GM12875 (cell line): ENCODE results near the gene HOXA1.

ENCODE experiments used
- H3K4me3 ChIP-seq: one replicate; pipeline ENCODE4 v1.5.1; 2011; ENCODE audit warnings: low read depth, low read length, control low read depth
- TF ChIP-seq, protein P1 (sequence below): IDR thresholded peaks from 2 replicates; pipeline ENCODE4 v1.5.1; 2011; ENCODE audit warnings: low read depth, mild to moderate bottlenecking, control low read depth, inconsistent platforms, low read length, moderate library complexity, borderline replicate concordance; ENCODE audit not compliant: insufficient read depth

HOXA1 gene

DNA sequence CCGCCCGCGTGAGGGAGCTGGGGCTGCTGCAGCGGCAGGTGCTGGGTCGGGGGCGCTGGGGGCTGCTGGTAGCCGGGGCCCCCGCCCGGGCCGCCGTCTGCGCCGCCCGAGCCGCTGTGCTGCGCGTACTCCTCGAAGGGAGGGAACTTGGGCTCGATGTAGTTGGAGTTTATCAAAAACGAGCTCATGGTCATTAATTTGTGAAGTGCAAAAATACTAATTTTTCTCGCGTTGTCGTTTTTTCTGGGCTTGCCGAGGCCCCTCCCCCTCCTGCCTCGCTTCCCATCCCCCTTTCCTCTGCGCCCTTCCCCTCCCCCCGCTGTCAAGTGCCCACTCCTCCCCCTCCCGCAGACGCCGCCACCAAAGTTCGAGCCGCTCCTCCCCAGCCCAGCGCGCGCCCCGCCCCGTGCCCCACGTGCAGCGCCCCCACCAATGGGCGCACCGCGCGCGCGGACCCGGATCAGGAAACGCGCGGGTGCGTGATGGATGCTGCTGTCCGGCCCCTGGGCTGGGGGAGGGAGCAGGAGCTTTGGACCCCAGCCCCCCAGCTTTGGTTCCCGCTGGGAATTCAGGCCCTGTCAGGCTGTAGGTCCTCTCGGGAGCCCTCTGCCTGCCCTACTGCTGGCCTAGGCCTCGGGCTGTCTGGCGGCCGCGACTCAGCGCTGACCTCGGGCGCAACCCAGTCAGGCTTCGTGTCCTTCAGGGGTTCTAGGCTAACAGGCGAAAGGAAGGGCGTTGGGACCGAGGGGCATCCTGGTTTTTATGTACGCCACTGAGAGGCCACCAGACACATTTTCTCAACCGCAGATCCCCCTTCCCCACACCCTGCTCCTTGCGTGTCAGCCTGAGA lies 35.0 kb upstream of the HOXA1 start, which contains the start of gene HOXA4:
Gene HOXA4 (minus strand): TSS at position 218 of the 850 bp plus-strand sequence. CDS start 24 bp downstream, at position 194.
- no peak within 1 kb of the TSS for H3K4me3 ChIP-seq
- TF ChIP-seq, protein P1, sequence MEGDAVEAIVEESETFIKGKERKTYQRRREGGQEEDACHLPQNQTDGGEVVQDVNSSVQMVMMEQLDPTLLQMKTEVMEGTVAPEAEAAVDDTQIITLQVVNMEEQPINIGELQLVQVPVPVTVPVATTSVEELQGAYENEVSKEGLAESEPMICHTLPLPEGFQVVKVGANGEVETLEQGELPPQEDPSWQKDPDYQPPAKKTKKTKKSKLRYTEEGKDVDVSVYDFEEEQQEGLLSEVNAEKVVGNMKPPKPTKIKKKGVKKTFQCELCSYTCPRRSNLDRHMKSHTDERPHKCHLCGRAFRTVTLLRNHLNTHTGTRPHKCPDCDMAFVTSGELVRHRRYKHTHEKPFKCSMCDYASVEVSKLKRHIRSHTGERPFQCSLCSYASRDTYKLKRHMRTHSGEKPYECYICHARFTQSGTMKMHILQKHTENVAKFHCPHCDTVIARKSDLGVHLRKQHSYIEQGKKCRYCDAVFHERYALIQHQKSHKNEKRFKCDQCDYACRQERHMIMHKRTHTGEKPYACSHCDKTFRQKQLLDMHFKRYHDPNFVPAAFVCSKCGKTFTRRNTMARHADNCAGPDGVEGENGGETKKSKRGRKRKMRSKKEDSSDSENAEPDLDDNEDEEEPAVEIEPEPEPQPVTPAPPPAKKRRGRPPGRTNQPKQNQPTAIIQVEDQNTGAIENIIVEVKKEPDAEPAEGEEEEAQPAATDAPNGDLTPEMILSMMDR = no peak

DNA sequence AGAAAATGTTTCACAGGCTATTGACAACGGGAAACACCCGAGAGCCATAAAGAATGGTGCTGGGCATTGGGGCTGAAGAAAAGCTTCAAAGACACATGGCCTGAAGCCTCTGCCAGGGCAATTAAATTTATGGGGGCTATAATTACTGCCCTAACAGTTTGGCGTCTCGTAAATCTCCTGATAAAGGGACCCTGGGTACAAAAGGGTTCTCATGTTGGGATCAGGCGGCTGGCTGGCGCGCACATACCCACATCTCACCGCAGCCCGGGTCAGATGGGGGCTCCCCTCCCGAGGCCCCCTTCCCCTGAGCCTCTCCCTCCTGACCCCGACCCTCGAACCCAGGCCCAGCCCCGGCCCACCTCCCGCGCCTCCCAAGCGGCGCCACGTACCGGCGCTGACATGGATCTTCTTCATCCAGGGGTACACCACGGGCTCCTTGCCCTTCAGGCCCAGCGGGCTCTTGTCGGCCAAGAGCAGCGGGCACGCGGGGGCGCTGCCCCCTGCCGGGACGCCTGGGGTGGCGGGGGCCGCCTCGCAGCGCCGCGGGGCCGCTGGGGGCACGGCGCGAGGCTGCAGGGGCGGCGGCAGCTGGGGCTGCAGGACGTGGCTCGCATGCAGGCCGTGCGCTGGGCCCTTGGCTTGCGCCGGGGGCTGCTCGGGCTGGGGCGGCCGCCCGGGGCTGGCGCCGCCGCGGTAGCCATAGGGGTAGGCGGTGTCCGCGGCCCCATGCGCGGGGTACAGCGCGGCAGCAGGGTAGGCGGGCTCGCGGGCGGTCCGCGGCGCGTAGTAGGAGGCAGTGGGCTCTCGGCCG lies 34.1 kb upstream of the HOXA1 start:
- TF ChIP-seq, protein P1 = no peak
- H3K4me3 ChIP-seq = no peak overlapping the region

DNA sequence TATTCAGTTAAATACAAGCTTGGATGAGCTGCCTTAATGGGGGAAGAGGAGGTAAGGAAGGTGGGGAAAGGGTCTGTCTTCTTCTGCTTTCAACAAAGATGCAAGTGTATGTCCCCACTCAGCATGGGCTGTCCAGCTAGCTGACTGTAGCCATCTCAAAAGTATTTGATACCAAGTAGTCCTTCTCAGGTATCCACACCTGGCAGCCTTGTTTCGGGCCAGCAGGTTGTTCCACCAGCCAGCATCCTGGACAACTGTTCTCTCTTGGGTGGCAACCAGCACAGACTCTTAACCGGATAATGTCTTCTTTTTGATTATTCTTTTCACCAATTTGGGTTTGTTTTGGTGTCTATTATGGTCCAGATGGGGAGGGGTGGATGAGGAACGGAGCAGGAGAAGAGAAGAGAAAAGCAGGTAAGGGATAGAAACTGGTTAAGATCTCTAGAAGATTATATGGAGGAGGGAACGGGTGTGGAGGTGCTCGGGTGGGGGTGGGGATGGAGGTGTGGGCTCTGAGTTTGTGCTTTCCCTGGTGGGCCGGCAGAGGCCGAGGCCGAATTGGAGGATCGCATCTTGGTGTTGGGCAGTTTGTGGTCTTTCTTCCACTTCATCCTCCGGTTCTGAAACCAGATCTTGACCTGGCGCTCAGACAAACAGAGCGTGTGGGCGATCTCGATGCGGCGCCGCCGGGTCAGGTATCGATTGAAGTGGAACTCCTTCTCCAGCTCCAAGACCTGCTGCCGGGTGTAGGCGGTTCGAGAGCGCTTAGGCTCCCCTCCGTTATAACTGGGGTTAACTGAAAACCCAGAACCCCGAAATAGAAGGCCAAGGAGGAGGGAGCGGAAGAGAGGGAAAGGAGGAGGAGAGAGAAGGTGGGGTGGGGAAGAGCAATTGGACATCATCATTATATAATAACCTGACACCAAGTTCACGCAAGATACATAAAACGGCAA lies 33.3 kb upstream of the HOXA1 start:
- TF ChIP-seq, protein P1 = no peak
- H3K4me3 ChIP-seq = no peak overlapping the region

DNA sequence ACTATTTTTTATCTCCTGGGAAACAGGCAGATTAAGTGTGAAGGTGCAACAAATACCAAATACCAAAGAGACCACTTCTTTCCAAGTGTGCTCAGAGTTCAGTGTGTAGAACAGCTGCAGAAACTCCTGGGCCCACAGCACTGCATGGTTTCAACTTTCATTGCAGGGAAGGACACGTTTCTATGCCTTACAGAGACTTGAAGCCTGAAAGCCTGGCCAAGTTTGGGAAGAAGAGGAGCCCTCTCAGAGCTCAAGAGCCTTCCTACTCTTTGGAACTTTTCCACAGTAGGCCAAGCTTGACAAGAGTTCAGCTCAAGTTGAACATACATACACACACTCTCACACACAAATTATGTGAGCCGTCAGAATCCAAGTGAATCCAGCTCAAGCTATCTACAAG lies 32.2 kb upstream of the HOXA1 start:
- no peak overlapping the region for H3K4me3 ChIP-seq
- TF ChIP-seq, protein P1 = no peak

DNA sequence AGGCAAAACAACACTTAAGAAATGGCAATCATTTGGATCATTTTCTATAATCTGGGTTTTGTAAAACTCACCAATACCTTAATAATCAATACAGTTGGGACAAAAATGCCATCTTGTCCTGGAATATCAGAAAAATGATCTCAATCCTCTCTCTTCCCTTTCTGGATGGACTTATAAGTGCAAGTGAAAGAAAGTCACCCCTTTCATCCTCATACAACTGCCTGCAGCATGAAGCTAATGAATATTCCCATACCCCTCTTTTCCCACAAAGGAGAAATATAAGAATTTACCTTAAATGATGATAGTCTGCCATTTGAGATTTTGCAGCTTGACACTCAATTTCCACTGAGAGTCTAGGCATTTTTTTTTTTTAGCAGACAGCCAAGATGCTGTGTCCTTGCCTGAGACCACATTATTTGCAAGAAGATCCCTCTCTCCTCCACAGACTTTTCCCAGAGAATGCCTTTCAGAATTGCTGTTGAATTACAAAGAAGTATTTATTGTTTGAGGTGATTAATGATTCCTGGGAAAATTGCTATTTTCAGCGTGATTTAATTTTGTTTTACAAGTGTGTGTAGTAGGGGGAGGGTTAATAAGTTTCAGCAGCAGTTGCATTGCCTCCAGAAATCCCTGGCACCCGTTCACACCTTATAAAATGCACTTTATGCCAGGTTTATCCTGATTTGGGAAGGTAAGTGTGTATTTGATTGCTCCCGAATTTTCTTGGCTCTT lies 31.0 kb upstream of the HOXA1 start:
- H3K4me3 ChIP-seq = no peak overlapping the region
- TF ChIP-seq, protein P1 = no peak

DNA sequence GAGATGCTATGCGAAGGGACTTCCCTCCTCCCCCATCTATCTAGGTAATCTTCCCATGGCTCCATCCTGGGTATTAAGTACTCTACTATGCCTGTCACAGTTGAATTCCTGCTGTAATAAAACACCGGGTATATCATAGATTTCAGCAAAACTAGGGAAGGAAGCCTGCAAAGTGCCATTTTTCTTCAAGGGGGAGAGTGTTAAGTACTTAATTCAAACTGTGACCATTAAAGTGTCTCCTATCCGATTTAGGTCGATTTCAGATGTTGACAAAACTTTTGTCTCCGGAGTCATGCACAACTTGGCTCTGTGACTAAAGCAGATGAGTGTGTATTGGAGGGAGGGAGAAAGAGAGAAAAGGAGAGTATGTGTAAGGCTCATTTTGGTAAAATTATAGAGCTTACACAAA lies 30.2 kb upstream of the HOXA1 start:
- TF ChIP-seq, protein P1 = no peak
- no peak overlapping the region for H3K4me3 ChIP-seq
